NCI-H510A treated with DMSO at 0.1 percent for 48 hours (cell line): ENCODE results near the gene PML.
A peak's percentile ranks its signal among the peaks of the same experiment; 100 is the strongest.

Source experiments
- DNase-seq: peaks from one replicate; lab custom pipeline; 2025; lab: John Stamatoyannopoulos, UW

Gene PML

GRCh38 chr15:73994413-73994883 is at the start of gene PML:
TSS of gene PML (plus strand) at chr15:73994716. CDS start at chr15:73994813, 97 bp downstream.
- peak; percentile 89 for DNase-seq

- no peak for DNase-seq
Observed at GRCh38 chr15:73945130-73945508, 49.4 kb upstream of the PML start.

GRCh38 chr15:73946046-73946721 is 48.3 kb upstream of the PML start:
- no peak for DNase-seq

- DNase-seq = no peak
Observed at GRCh38 chr15:73946795-73947370, 47.6 kb upstream of the PML start.

GRCh38 chr15:73947651-73948050 is 46.9 kb upstream of the PML start:
- DNase-seq = no peak

GRCh38 chr15:73948396-73948795 is 46.1 kb upstream of the PML start:
- no peak for DNase-seq

- DNase-seq = no peak
Observed at GRCh38 chr15:73948982-73949381, 45.5 kb upstream of the PML start.

- no peak for DNase-seq
Observed at GRCh38 chr15:73949496-73949895, 45.0 kb upstream of the PML start.

GRCh38 chr15:73950479-73950830 is 44.1 kb upstream of the PML start:
- no peak for DNase-seq

- peak; percentile 29 for DNase-seq
Observed at GRCh38 chr15:73950831-73951561, 43.5 kb upstream of the PML start.

- no peak for DNase-seq
Observed at GRCh38 chr15:73951601-73952000, 42.9 kb upstream of the PML start.

GRCh38 chr15:73952171-73952912 is 42.2 kb upstream of the PML start:
- no peak for DNase-seq

- no peak for DNase-seq
Observed at GRCh38 chr15:73952913-73953750, 41.4 kb upstream of the PML start.

- DNase-seq = no peak
Observed at GRCh38 chr15:73954188-73955145, 40.0 kb upstream of the PML start.

GRCh38 chr15:73955326-73955725 is 39.2 kb upstream of the PML start:
- DNase-seq = no peak

- no peak for DNase-seq
Observed at GRCh38 chr15:73955861-73956742, 38.4 kb upstream of the PML start.

GRCh38 chr15:73956743-73957135 is 37.8 kb upstream of the PML start:
- no peak for DNase-seq

- DNase-seq = no peak
Observed at GRCh38 chr15:73957276-73957675, 37.2 kb upstream of the PML start.

- no peak for DNase-seq
Observed at GRCh38 chr15:73957785-73958184, 36.7 kb upstream of the PML start.
